Thoracic aorta (tissue), 2 donors: ENCODE data around the gene BACH1. TPM values are rescaled to one million over a fixed set of nuclear protein-coding genes. Genes with fewer than 3 reads are reported as not detected.

Experiments
- ATAC-seq: fragments of 150-250 bp; one replicate; pipeline ENCODE4 v1.8.0; 2017; ENCODE audit warnings: low read depth; ENCODE audit not compliant: insufficient number of reproducible peaks, low FRiP score
- DNase-seq: peaks from one replicate; pipeline ENCODE4 v3.0.0-alpha.2; 2020; ENCODE audit warnings: low spot score
- H3K27ac ChIP-seq, 2 donors: fragments of 200-600 bp; sonication (generic); 1 replicate in 1 of 2; 2 replicates in 1 of 2; pipeline ENCODE4 v1.5.1; 2016; ENCODE audit warnings: mild to moderate bottlenecking in 2 of 2, moderate library complexity in 2 of 2
- H3K27me3 ChIP-seq: fragments of 200-600 bp; sonication (generic); replicated peaks from 2 replicates; pipeline ENCODE4 v1.6.0; 2016; ENCODE audit warnings: mild to moderate bottlenecking; ENCODE audit not compliant: insufficient read depth
- H3K36me3 ChIP-seq: fragments of 200-600 bp; sonication (generic); one replicate; pipeline ENCODE4 v1.5.1; 2016
- H3K4me1 ChIP-seq, 2 donors: fragments of 200-600 bp; sonication (generic); 1 replicate in 1 of 2; 2 replicates in 1 of 2; pipeline versions ENCODE4 v1.5.1 to v1.6.0; 2016; ENCODE audit warnings: low read depth in 2 of 2, mild to moderate bottlenecking in 1 of 2; ENCODE audit not compliant: control insufficient read depth in 1 of 2
- H3K4me3 ChIP-seq: fragments of 200-600 bp; sonication (generic); 2 replicates; pipeline ENCODE4 v1.5.1; 2016; ENCODE audit warnings: mild to moderate bottlenecking
- H3K9me3 ChIP-seq: fragments of 200-600 bp; sonication (generic); 2 replicates; pipeline ENCODE4 v1.5.1; 2016
- CTCF ChIP-seq: fragments of 200-600 bp; sonication (generic); IDR thresholded peaks from one replicate; pipeline ENCODE4 v1.5.1; 2019; ENCODE audit warnings: antibody characterized with exemption
- total RNA-seq, 2 donors: library from RNA; depleted of rRNA; stranded (reverse); fragments of >200 nt; gene quantifications; one replicate each; pipeline versions ENCODE4 v1.1.0 to v1.2.3, GENCODE V29; 2016

The BACH1 gene
- total RNA-seq, 2 donors from 2014 or later = 47.0 to 93.0 TPM

GRCh38 chr21:29321217-29321616, 22.5 kb downstream of the BACH1 start:
- no peaks in the 10 kb centered on the region for H3K27me3 ChIP-seq
- ATAC-seq (no peak), DNase-seq (no peak)
- H3K4me1 ChIP-seq = peaks cover 10 to 36% of the 10 kb centered on the region in 2 donors
- H3K4me3 ChIP-seq = no peak overlapping the region
- H3K36me3 ChIP-seq = peaks cover under 1% of the 10 kb centered on the region
- no peak overlapping the region for H3K27ac ChIP-seq
- H3K9me3 ChIP-seq = no peaks in the 10 kb centered on the region
- no peak for TF ChIP-seq CTCF

GRCh38 chr21:29321932-29322928, 23.5 kb downstream of the BACH1 start:
- TF ChIP-seq CTCF = no peak
- no peak overlapping the region for H3K4me3 ChIP-seq
- ATAC-seq (no peak), DNase-seq (no peak)
- H3K27me3 ChIP-seq = no peaks in the 10 kb centered on the region
- H3K27ac ChIP-seq = no peak overlapping the region
- H3K9me3 ChIP-seq = no peaks in the 10 kb centered on the region
- peaks cover 9% of the 10 kb centered on the region for H3K36me3 ChIP-seq
- peaks cover 6 to 26% of the 10 kb centered on the region in 2 donors for H3K4me1 ChIP-seq

- no peaks in the 10 kb centered on the region for H3K27me3 ChIP-seq
- peaks cover 6 to 20% of the 10 kb centered on the region in 2 donors for H3K4me1 ChIP-seq
- H3K27ac ChIP-seq = no peak overlapping the region
- no peaks in the 10 kb centered on the region for H3K9me3 ChIP-seq
- peaks cover 11% of the 10 kb centered on the region for H3K36me3 ChIP-seq
- no peak overlapping the region for H3K4me3 ChIP-seq
- ATAC-seq (no peak), DNase-seq (no peak)
- no peak for TF ChIP-seq CTCF
These were observed 24.5 kb downstream of the BACH1 start for GRCh38 chr21:29323189-29323588.

- no peak for TF ChIP-seq CTCF
- no peak overlapping the region for H3K4me3 ChIP-seq
- H3K4me1 ChIP-seq = peaks cover 3% of the 10 kb centered on the region in 2 donors
- H3K9me3 ChIP-seq = no peaks in the 10 kb centered on the region
- no peak overlapping the region for H3K27ac ChIP-seq
- H3K27me3 ChIP-seq = no peaks in the 10 kb centered on the region
- H3K36me3 ChIP-seq = peaks cover 11% of the 10 kb centered on the region
- no peak for DNase-seq
- no peak for ATAC-seq
These were observed 28.3 kb downstream of the BACH1 start for GRCh38 chr21:29326914-29327554.

GRCh38 chr21:29329406-29329805, 30.7 kb downstream of the BACH1 start:
- DNase-seq (no peak), ATAC-seq (no peak)
- H3K4me3 ChIP-seq = no peak overlapping the region
- TF ChIP-seq CTCF = no peak
- H3K9me3 ChIP-seq = no peaks in the 10 kb centered on the region
- peaks cover 12 to 14% of the 10 kb centered on the region in 2 donors for H3K4me1 ChIP-seq
- no peaks in the 10 kb centered on the region for H3K27me3 ChIP-seq
- H3K27ac ChIP-seq = no peak overlapping the region
- H3K36me3 ChIP-seq = peaks cover 11% of the 10 kb centered on the region
